ENCODE data around the gene DACT3. TPM values are rescaled to one million over a fixed set of nuclear protein-coding genes. Genes with fewer than 3 reads are reported as not detected.

The DACT3 gene
- total RNA-seq, 1 donor from 2014 or later = 0.32 TPM

DNA sequence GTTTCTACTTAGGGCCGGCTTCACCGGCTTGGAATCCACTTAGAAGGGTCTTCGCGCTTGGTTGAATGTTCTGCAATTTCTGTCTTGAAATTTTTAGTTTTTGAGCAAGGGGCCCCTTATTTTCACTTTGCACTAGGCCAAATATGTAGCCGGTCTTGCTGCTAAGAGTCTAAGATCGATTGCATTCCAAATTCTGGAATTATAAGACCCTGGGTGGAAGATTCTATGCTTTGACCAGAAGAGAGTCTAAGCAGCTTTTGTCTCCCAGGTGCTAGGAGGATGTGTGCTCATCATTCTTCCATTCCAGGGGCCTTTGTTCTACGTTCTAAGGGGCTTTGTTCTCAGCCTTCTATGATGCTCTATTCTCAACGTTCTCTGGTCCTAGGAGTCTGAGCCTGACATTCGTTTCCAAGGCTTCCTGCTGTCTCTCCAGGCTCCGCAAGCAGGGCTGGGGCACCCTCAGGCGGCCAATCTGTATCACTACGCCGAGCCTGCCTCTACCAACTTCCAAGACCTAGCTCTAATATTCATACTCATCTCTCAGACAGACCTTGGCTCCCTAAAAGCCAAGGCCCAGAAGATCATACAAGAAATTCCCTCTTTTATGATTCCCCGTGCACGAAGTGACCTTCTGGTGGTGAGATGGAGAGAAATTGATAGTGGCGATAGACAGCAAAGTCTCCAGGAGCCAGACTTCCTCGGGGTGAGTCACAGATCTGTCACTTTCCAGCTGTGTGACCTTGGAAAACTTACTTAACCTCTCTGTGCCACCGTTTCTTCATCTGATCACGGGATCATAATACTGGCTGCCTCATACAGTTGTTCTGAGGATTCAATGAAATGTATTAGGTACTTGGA lies 982 bp upstream of the DACT3 start:
- ATAC-seq = peak; percentile 66

DNA sequence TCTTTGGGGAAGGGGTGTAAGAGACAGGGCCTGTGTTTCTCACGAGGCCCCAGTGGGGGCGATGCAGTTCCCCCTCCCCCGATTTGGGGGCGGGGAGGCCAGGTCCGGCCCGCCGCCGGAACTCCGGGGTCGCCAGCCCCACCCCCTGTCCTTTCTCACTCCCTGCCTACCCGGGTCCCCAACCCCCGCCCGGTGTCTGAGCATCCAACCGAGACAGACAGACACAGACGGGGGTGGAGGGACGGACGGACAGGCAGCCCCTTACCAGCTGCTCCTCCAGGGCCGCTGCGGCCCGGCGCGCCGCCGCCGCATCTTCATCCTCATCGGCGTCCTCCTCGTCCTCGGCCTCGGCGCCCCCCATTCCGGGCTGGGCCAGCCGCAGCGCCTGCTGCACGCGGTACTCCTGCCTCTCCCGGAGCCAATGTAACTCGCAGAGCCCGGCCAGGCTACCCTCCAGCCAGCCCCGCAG lies 397 bp downstream of the DACT3 start:
- ATAC-seq = peak; percentile 1

GRCh38 chr19:46660008-46660517 lies 919 bp downstream of the DACT3 start:
- ATAC-seq = no peak

GRCh38 chr19:46659151-46660007 lies 1.6 kb downstream of the DACT3 start:
- ATAC-seq = no peak

DNA sequence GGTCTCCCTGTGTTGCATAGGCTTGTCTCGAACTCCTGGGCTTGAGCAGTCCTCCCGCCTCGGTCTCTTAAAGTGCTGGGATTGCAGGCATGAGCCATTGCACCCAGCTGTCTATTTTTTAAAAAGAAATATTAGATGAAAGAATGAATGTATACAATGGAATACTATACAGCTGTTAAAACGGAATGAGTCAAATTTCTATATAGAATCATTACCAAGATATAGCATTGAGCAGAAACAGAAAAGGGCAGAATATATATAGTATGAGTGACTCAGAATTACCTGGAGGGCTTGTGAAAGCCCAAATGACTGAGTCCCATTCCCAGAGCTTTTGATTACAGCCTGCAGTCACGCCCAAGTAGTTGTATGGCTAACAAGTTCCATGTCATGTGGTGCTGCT lies 4.4 kb downstream of the DACT3 start:
- ATAC-seq = no peak

GRCh38 chr19:46654621-46655152 lies 6.3 kb downstream of the DACT3 start:
- no peak for ATAC-seq

DNA sequence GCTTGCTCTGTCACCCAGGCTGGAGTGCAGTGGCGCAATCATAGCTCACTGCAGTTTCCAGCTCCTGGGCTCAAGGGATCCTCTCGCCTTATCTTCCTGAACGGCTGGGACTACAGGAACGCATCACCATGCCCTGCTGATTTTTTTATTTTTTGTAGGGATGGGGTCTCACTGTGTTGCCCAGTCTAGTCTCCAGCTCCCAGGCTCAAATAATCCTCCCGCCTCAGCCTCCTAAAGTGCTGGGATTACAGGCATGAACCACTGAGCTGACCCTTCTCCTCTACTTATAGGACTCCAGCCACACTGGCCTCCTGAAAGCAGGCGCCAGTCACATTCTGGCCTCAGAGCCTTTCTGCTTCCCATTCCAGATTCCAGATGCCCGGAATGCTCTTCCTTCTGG lies 10.5 kb downstream of the DACT3 start:
- ATAC-seq = no peak

GRCh38 chr19:46648961-46649960 lies 11.7 kb downstream of the DACT3 start:
- ATAC-seq = no peak

GRCh38 chr19:46648060-46648960 lies 12.7 kb downstream of the DACT3 start:
- ATAC-seq = no peak

DNA sequence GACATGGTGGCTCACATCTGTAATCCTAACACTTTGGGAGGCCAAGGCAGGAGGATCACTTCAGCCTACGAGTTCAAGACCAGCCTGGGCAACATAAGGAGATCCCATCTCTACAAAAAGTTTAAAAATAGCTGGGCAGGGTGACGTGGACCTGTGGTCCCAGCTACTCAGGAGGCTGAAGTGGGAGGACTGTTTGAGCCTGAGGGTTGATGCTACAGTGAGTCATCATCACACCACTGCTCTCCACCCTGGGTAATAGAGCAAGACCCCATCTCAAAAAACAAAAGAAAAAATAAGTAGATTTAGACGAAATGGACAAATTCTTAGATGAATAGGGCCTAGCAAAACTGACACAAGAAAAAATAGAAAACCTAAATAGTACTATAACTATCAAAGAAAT lies 14.6 kb downstream of the DACT3 start:
- no peak for ATAC-seq

DNA sequence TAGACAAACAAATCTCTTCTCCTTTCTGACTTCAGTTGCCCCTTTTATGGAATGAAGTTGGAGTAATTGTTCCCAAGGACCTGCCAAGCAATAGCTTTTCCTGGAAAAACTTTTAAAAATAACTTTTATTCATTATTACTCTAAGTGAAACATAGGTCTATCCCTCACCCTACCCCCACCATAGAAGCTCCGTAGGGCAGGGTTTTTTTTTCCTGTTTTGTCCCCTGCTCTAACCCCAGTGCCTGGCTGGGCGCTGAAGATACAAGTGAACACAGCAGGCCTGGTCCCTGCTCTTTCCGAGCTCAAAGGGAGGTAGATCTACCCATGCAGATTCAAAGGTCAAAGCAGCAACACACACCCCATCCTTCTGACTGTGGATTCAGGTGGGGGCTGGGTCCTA lies 16.3 kb downstream of the DACT3 start:
- ATAC-seq = no peak

- ATAC-seq = no peak
Measured at GRCh38 chr19:46640656-46641055, 20.3 kb downstream of the DACT3 start.

DNA sequence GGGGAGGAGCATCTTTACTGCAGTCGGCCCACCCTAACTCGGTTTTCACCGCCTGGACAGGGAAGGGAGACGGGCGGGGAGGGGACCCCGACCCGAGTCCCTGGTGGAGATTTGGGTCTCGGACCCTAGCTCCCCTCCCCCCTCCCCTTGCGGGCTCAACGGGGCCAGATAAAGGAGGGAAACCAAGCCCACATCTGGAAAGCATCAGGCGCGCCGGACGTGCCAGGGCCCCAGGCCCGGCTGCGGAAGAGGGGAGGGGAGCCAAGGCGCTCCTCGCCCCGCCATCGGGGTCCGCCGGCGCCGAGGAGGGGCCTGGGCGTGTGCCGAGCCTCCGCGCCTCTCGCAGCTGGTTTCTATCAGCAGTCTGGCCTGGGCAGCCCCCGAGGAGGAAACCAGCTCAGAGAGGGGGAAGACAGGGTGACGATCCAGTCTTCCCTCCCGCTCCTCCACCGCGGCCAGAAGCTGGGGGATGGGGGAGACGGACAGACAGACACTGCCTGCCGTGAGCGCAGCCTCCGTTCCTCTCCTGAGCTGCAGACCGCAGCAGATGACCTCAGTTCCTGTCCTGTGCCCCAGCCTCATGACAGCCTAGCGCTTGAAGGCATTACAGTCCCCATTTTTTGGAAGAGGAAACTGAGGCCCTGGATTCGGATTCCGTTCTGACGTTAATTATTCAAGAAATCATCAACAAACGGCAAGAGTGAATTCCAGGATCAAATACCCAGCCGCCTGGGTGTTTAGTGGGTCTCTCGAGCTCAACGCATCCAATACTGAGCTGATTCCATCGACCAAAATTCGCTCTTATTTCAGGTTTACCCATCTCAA lies 21.4 kb downstream of the DACT3 start:
- ATAC-seq = peak; percentile 3

DNA sequence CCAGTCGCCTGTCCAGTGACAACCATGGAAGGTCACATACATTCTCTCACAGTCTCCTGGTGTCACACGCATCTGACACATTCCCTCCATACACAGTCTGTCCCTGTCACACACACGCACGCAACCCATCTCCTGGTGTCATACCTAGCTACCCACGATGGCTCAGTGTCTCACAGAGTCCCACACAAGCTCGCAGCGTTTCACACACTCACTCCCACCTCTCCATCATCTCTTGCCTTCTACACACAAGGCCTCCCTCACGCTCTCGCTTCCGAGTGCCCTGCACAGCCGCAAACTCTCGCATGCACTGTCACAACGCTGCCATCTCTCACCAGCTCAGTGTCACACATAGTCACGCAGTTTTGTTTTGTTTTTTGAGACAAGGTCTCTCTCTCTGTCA lies 23.8 kb downstream of the DACT3 start:
- no peak for ATAC-seq

GRCh38 chr19:46635920-46636761 lies 24.8 kb downstream of the DACT3 start, which contains the start of gene GNG8:
TSS of gene GNG8 (minus strand) at chr19:46636202. CDS start at chr19:46634682, 1,520 bp downstream.
- no peak for ATAC-seq

DNA sequence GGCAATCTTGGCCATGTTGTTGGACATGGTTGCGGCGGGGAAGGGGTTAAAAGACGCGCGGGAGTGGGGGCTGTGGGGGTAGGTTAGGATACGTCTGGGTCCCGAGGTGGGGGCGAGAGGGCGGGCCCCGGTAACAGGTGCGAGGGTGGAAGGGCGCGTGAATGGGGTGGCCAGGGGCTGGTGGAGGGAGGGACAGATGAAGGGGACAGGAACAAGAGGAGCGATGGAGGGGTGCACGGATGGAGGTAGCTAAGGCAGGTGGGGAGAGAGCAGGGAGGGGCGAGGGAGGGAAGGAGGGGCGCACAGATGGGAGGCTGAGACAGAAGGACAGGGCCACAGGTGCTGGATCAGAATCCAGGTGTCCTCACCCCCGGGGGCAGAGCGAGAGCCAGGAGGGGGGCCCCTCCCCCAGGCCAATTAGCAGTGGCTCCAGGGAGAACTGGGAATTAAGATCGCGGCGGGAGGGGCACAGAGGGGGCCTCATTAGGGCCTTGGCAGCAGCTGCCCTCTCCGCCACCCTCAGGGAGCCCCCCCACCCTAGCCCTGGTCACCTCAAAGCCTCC lies 26.2 kb downstream of the DACT3 start:
- no peak for ATAC-seq

DNA sequence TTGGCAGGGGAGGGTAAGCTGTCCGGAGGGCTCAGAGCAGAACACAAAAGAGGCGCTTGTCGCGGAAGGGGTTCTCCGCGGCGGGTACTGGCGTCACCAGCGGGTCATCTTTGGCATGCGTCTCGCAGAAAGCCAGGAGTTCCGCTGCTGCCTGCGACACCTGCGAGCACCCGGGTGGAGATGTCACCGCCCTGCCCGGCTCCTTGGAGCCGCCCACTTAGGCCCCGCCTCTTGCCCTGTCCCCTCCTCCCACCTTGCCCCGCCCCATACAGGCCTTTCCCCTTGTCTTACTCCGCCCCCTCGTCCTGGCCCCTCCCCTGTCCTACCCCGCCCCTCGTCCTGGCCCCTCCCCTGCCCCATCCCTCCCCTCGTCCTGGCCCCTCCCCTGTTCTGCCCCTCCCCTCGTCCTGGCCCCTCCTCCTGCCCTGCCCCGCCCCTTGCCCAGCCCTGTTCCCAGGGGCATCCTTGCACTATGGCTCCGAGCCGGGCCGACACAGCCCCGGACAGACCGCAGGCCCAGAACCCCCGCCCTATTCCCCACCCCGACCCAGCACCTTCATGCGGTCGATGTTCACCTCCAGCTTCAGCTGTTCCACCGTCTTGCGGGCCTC lies 26.8 kb downstream of the DACT3 start:
- ATAC-seq = peak; percentile 95

DNA sequence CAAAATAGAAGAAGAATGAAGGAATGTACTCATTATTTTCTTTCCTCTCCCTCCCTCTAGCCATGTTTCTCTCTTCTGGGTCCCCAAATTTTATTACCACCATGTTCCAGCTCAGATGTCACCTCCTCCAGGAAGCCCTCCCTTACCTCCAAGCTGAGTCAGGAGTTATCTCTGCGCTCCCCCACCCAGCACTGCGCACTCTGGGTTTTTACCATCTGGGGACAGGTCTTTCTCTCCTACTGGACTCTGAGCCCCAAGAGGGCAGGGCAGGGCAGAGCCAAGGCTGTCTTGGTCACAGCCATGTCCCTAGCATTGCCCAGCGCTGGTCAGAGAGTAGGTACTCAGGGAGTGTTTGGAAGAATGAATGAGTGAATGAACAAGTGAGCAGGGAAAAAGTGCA lies 27.9 kb downstream of the DACT3 start:
- no peak for ATAC-seq

Data from esophagus mucosa (tissue), 1 donor.